ENCODE data around the gene CTNNA3.

The CTNNA3 gene

GRCh38 chr10:66463611-66464010, 1232.4 kb downstream of the CTNNA3 start:
- H3K4me3 ChIP-seq (ENCODE audit: low read depth, low read length), result no peak overlapping the region
- in situ Hi-C loops (cut with HindIII; ENCODE audit: low sequenced_read_pairs), result no loop called here
- TF ChIP-seq CTCF (IDR thresholded peaks at IDR 0.05; ENCODE audit: low read depth, low read length), result no peak
- DNase-seq (ENCODE audit: low read depth, low spot score), result no peak

- DNase-seq (ENCODE audit: low read depth, low spot score), result no peak
- no peak overlapping the region for H3K4me3 ChIP-seq (ENCODE audit: low read depth, low read length)
- TF ChIP-seq CTCF (IDR thresholded peaks at IDR 0.05; ENCODE audit: low read depth, low read length), result no peak
- in situ Hi-C loops (cut with HindIII; ENCODE audit: low sequenced_read_pairs), result no loop called here
Measured at GRCh38 chr10:66457629-66458028, 1238.4 kb downstream of the CTNNA3 start.

GRCh38 chr10:66455304-66455703, 1240.7 kb downstream of the CTNNA3 start:
- no peak for DNase-seq (ENCODE audit: low read depth, low spot score)
- TF ChIP-seq CTCF (IDR thresholded peaks at IDR 0.05; ENCODE audit: low read depth, low read length), result no peak
- in situ Hi-C loops (cut with HindIII; ENCODE audit: low sequenced_read_pairs), result no loop called here
- no peak overlapping the region for H3K4me3 ChIP-seq (ENCODE audit: low read depth, low read length)

- in situ Hi-C loops (cut with HindIII; ENCODE audit: low sequenced_read_pairs), result no loop called here
- no peak for DNase-seq (ENCODE audit: low read depth, low spot score)
- no peak overlapping the region for H3K4me3 ChIP-seq (ENCODE audit: low read depth, low read length)
- TF ChIP-seq CTCF (IDR thresholded peaks at IDR 0.05; ENCODE audit: low read depth, low read length), result no peak
Measured at GRCh38 chr10:66440568-66440967, 1255.4 kb downstream of the CTNNA3 start.

GRCh38 chr10:66414943-66415342, 1281.1 kb downstream of the CTNNA3 start:
- DNase-seq (ENCODE audit: low read depth, low spot score), result no peak
- TF ChIP-seq CTCF (IDR thresholded peaks at IDR 0.05; ENCODE audit: low read depth, low read length), result no peak
- in situ Hi-C loops (cut with HindIII; ENCODE audit: low sequenced_read_pairs), result no loop called here

GRCh38 chr10:66405566-66405965, 1290.4 kb downstream of the CTNNA3 start:
- no peak overlapping the region for H3K4me3 ChIP-seq (ENCODE audit: low read depth, low read length)
- DNase-seq (ENCODE audit: low read depth, low spot score), result no peak
- in situ Hi-C loops (cut with HindIII; ENCODE audit: low sequenced_read_pairs), result no loop called here
- TF ChIP-seq CTCF (IDR thresholded peaks at IDR 0.05; ENCODE audit: low read depth, low read length), result no peak

More at GRCh38 chr10:66414943-66415342, 1281.1 kb downstream of the CTNNA3 start:
- no peak overlapping the region for H3K4me3 ChIP-seq (ENCODE audit: low read depth, low read length)

GRCh38 chr10:66398669-66399068, 1297.3 kb downstream of the CTNNA3 start:
- no peak for DNase-seq (ENCODE audit: low read depth, low spot score)
- no peak overlapping the region for H3K4me3 ChIP-seq (ENCODE audit: low read depth, low read length)
- TF ChIP-seq CTCF (IDR thresholded peaks at IDR 0.05; ENCODE audit: low read depth, low read length), result no peak
- in situ Hi-C loops (cut with HindIII; ENCODE audit: low sequenced_read_pairs), result no loop called here
